Loucy (cell line): Measurements from ENCODE around the gene TGOLN2.

Experiments used
- H2AFZ ChIP-seq: fragments of 200-600 bp; sonication (generic); 2 replicates; pipeline ENCODE4 v1.6.0; 2016; ENCODE audit warnings: antibody characterized with exemption, mild to moderate bottlenecking, low read length, moderate library complexity
- H3F3A ChIP-seq: fragments of 200-600 bp; 2 replicates; pipeline ENCODE4 v1.6.0; 2016; ENCODE audit warnings: antibody characterized with exemption, low read depth, mild to moderate bottlenecking
- H3K27me3 ChIP-seq: fragments of 200-600 bp; sonication (generic); 2 replicates; pipeline ENCODE4 v1.6.1; 2014; ENCODE audit warnings: low read length, mild to moderate bottlenecking; ENCODE audit not compliant: insufficient read depth, poor library complexity, severe bottlenecking
- H3K36me3 ChIP-seq: fragments of 200-600 bp; sonication (generic); 2 replicates; pipeline ENCODE4 v1.6.1; 2016; ENCODE audit warnings: low read length; ENCODE audit not compliant: insufficient read depth
- H3K4me1 ChIP-seq: fragments of 200-600 bp; sonication (generic); 2 replicates; pipeline ENCODE4 v1.5.1; 2014; ENCODE audit warnings: low read length, mild to moderate bottlenecking; ENCODE audit not compliant: insufficient read depth, poor library complexity, severe bottlenecking
- H3K4me2 ChIP-seq: fragments of 200-600 bp; sonication (generic); 2 replicates; pipeline ENCODE4 v1.6.0; 2014; ENCODE audit warnings: antibody characterized with exemption, low read length, low read depth, mild to moderate bottlenecking; ENCODE audit not compliant: poor library complexity, severe bottlenecking
- H3K4me3 ChIP-seq: fragments of 200-600 bp; sonication (generic); 2 replicates; pipeline ENCODE4 v1.5.1; 2014; ENCODE audit warnings: low read length, mild to moderate bottlenecking, mixed read lengths; ENCODE audit not compliant: poor library complexity, severe bottlenecking
- H3K79me2 ChIP-seq: fragments of 200-600 bp; sonication (generic); 2 replicates; pipeline ENCODE4 v1.6.1; 2014; ENCODE audit warnings: low read length; ENCODE audit not compliant: insufficient read depth
- H3K9ac ChIP-seq: fragments of 200-600 bp; sonication (generic); 2 replicates; pipeline ENCODE4 v1.6.0; 2014; ENCODE audit warnings: mild to moderate bottlenecking, low read depth, low read length, moderate library complexity; ENCODE audit not compliant: poor library complexity, severe bottlenecking
- H3K9me2 ChIP-seq: fragments of 200-600 bp; sonication (generic); replicated peaks from 2 replicates; pipeline ENCODE4 v1.6.1; 2016; ENCODE audit warnings: low read depth, low read length, mixed read lengths
- H3K9me3 ChIP-seq: fragments of 200-600 bp; sonication (generic); 2 replicates; pipeline ENCODE4 v1.6.1; 2014; ENCODE audit warnings: mild to moderate bottlenecking, antibody characterized with exemption, low read length, low read depth; ENCODE audit not compliant: insufficient read depth
- H4K20me1 ChIP-seq: fragments of 200-600 bp; sonication (generic); 2 replicates; pipeline ENCODE4 v1.6.0; 2014; ENCODE audit warnings: antibody characterized with exemption, low read length, mild to moderate bottlenecking; ENCODE audit not compliant: insufficient read depth, poor library complexity, severe bottlenecking
- EZH2phosphoT487 ChIP-seq: fragments of 200-600 bp; IDR thresholded peaks from 2 replicates; pipeline ENCODE4 v1.6.1; 2018; ENCODE audit warnings: antibody characterized with exemption, mild to moderate bottlenecking, moderate library complexity, borderline replicate concordance
- TF ChIP-seq, protein P1 (sequence below): fragments of 200-600 bp; sonication (generic); conservative IDR thresholded peaks from 2 replicates; pipeline ENCODE4 v1.5.1; 2014; ENCODE audit warnings: mild to moderate bottlenecking, antibody characterized with exemption, low read length

Gene TGOLN2

DNA sequence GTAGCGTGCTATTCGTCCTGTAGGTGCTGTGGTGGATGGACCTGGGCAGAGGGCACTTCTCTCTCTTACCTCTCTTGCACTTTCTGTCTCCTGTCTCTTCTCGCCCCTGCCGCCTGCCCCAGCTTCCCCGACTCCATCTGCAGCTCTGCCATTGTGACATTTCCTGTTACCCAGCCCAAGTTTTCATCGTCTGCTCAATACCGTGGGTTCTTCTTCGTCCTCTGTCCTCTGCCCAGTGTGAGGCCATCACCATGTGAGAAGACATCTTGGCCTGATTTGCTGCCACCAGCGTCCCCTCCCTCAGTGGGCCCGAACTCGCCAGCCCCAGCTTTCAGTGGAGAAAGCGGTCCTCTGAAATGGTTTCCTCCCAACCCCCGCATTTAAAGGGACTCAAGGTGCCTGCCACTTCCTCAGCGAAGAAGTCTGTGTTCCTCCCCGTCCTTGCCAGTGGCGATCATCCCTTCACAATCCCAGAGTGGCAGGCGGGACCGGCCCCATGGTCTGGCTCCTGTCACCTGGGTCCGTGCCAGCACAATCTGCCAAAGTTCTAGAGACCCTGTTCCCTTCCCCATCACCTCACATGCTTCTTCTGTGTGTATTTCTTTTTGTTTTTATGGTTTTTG, 18.0 kb downstream of the TGOLN2 start:
- Histone ChIP-seq H3K79me2 (no peaks in the 10 kb centered on the region), H3K4me2 (no peak overlapping the region), H3K4me3 (no peak overlapping the region), H2AFZ (no peak overlapping the region), H4K20me1 (no peaks in the 10 kb centered on the region), H3K4me1 (peaks cover 16% of the 10 kb centered on the region), H3K9ac (no peak overlapping the region), H3K27me3 (no peaks in the 10 kb centered on the region), H3K9me2 (no peaks in the 10 kb centered on the region), H3K36me3 (peaks cover 6% of the 10 kb centered on the region; the same call in 1 of the 2 replicates), H3K9me3 (no peaks in the 10 kb centered on the region), H3F3A (no peaks in the 10 kb centered on the region)
- TF ChIP-seq, protein P1, sequence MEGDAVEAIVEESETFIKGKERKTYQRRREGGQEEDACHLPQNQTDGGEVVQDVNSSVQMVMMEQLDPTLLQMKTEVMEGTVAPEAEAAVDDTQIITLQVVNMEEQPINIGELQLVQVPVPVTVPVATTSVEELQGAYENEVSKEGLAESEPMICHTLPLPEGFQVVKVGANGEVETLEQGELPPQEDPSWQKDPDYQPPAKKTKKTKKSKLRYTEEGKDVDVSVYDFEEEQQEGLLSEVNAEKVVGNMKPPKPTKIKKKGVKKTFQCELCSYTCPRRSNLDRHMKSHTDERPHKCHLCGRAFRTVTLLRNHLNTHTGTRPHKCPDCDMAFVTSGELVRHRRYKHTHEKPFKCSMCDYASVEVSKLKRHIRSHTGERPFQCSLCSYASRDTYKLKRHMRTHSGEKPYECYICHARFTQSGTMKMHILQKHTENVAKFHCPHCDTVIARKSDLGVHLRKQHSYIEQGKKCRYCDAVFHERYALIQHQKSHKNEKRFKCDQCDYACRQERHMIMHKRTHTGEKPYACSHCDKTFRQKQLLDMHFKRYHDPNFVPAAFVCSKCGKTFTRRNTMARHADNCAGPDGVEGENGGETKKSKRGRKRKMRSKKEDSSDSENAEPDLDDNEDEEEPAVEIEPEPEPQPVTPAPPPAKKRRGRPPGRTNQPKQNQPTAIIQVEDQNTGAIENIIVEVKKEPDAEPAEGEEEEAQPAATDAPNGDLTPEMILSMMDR: no peak
- no peak for TF ChIP-seq EZH2phosphoT487

DNA sequence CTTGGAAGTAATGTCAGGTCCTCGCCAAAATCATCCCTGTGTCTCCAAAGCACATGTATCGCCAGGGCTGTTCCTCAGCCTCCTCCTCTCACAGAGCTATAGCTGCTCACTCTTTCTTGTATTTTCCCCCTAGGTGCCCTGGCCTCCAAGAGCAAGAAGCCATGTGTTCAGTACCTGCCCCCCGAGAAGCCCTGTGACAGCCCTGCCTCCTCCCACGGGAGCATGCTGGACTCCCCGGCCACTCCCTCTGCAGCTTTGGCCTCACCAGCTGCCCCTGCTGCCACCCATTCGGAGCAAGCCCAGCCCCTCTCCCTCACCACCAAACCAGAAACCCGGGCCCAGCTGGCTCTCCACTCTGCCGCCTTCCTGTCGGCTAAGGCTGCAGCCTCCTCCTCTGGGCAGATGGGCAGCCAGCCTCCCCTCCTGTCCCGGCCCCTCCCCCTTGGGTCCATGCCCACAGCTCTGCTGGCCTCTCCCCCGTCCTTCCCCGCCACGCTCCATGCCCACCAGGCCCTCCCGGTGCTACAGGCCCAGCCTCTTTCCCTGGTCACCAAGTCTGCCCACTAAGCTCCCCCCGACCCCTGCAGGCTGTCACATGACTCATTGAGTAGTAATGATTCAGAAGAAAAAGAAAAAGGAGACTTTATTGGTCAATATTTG, 18.8 kb downstream of the TGOLN2 start:
- Histone ChIP-seq H3K27me3 (no peaks in the 10 kb centered on the region), H3K4me1 (peaks cover 16% of the 10 kb centered on the region), H3K9ac (no peak overlapping the region), H3K9me2 (no peaks in the 10 kb centered on the region), H3K79me2 (no peaks in the 10 kb centered on the region), H3K4me2 (no peak overlapping the region), H2AFZ (no peak overlapping the region), H3K9me3 (no peaks in the 10 kb centered on the region), H3K36me3 (no peaks in the 10 kb centered on the region; the same call in 1 of the 2 replicates), H4K20me1 (no peaks in the 10 kb centered on the region), H3F3A (no peaks in the 10 kb centered on the region), H3K4me3 (no peak overlapping the region)
- TF ChIP-seq, protein P1: no peak
- TF ChIP-seq EZH2phosphoT487: no peak

DNA sequence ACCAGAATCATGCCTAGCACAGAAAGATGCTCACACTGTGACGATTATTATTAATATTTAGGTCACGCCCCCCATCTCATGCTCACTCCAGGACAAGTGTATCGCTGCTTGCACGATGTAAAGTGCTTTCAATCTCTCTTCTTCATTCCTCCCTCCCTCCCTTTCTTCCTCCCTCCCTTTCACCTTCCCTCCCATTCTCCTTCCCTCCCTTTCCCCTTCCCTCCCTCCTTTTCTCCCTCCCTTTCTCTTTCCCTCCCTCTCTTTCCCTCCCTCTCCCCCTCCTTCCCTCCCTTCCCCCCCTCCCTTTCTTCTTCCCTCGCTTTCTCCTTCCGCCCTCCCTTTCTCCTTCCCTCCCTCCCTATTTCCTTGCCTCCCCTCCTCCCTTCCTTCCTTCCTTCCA, 19.6 kb downstream of the TGOLN2 start:
- no peak overlapping the region for H2AFZ ChIP-seq
- H3K4me1 ChIP-seq: peaks cover 16% of the 10 kb centered on the region
- H3K4me2 ChIP-seq: no peak overlapping the region
- no peak overlapping the region for H3K9ac ChIP-seq
- H3K9me2 ChIP-seq: no peaks in the 10 kb centered on the region
- H3K27me3 ChIP-seq: no peaks in the 10 kb centered on the region
- H3F3A ChIP-seq: no peaks in the 10 kb centered on the region
- no peak for TF ChIP-seq EZH2phosphoT487
- TF ChIP-seq, protein P1: no peak
- H3K36me3 ChIP-seq: no peaks in the 10 kb centered on the region
- no peaks in the 10 kb centered on the region for H4K20me1 ChIP-seq
- H3K9me3 ChIP-seq: no peaks in the 10 kb centered on the region
- H3K79me2 ChIP-seq: no peaks in the 10 kb centered on the region
- H3K4me3 ChIP-seq: no peak overlapping the region
